Memory B cell (primary cell): Measurements from ENCODE around the gene MBD3.
A peak's percentile ranks its signal among the peaks of the same experiment; 100 is the strongest.

Experiments used
- ATAC-seq: fragments of 150-1000 bp; cut with Tn5 transposase; 2 replicates; pipeline ENCODE4 v1.10.0; 2021; ENCODE audit warnings: low read depth, mild to moderate bottlenecking, moderate library complexity
- DNase-seq, 2 donors: peaks; one replicate each; pipeline ENCODE4 v3.0.0; 2022; ENCODE audit warnings: low spot score in 2 of 2
- H3K27ac Mint-ChIP-seq: one replicate; pipeline ENCODE4 v1.8.0; 2022; ENCODE audit warnings: mild to moderate bottlenecking, moderate library complexity, mixed read lengths
- H3K27me3 Mint-ChIP-seq: one replicate; pipeline ENCODE4 v1.8.0; 2022; ENCODE audit warnings: mixed read lengths
- H3K36me3 Mint-ChIP-seq: one replicate; pipeline ENCODE4 v1.8.0; 2022; ENCODE audit warnings: mild to moderate bottlenecking, mixed read lengths
- H3K4me1 Mint-ChIP-seq: one replicate; pipeline ENCODE4 v1.8.0; 2022; ENCODE audit warnings: mixed read lengths
- H3K4me3 Mint-ChIP-seq: one replicate; pipeline ENCODE4 v1.8.0; 2022; ENCODE audit warnings: mild to moderate bottlenecking, moderate library complexity, mixed read lengths
- H3K9me3 Mint-ChIP-seq: one replicate; pipeline ENCODE4 v1.8.0; 2022; ENCODE audit warnings: mixed read lengths

MBD3 gene

GRCh38 chr19:1613146-1613545, 20.5 kb upstream of the MBD3 start:
- DNase-seq: no peak
- Mint-ChIP-seq H3K4me1 (peaks cover 24% of the 10 kb centered on the region), H3K4me3 (no peak overlapping the region), H3K36me3 (peaks cover 27% of the 10 kb centered on the region), H3K9me3 (no peaks in the 10 kb centered on the region), H3K27ac (no peak overlapping the region), H3K27me3 (no peaks in the 10 kb centered on the region)
- no peak for ATAC-seq

GRCh38 chr19:1612114-1613086, 19.7 kb upstream of the MBD3 start:
- DNase-seq (no peak), ATAC-seq (no peak)
- peaks cover 26% of the 10 kb centered on the region for H3K36me3 Mint-ChIP-seq
- H3K27me3 Mint-ChIP-seq: no peaks in the 10 kb centered on the region
- no peak overlapping the region for H3K27ac Mint-ChIP-seq
- H3K4me1 Mint-ChIP-seq: peaks cover 18% of the 10 kb centered on the region
- H3K9me3 Mint-ChIP-seq: no peaks in the 10 kb centered on the region
- no peak overlapping the region for H3K4me3 Mint-ChIP-seq

- Mint-ChIP-seq H3K9me3 (no peaks in the 10 kb centered on the region), H3K4me3 (no peak overlapping the region), H3K4me1 (peaks cover 9% of the 10 kb centered on the region), H3K27ac (no peak overlapping the region), H3K27me3 (no peaks in the 10 kb centered on the region), H3K36me3 (peaks cover 26% of the 10 kb centered on the region)
- ATAC-seq: no peak
- DNase-seq: no peak
Observed at GRCh38 chr19:1611353-1611752, 18.7 kb upstream of the MBD3 start.

GRCh38 chr19:1610579-1610978, 17.9 kb upstream of the MBD3 start:
- no peak overlapping the region for H3K27ac Mint-ChIP-seq
- peaks cover 22% of the 10 kb centered on the region for H3K36me3 Mint-ChIP-seq
- peaks cover 12% of the 10 kb centered on the region for H3K4me1 Mint-ChIP-seq
- no peak for DNase-seq
- ATAC-seq: no peak
- H3K27me3 Mint-ChIP-seq: no peaks in the 10 kb centered on the region
- no peak overlapping the region for H3K4me3 Mint-ChIP-seq
- H3K9me3 Mint-ChIP-seq: no peaks in the 10 kb centered on the region

- no peaks in the 10 kb centered on the region for H3K27me3 Mint-ChIP-seq
- peaks cover 20% of the 10 kb centered on the region for H3K36me3 Mint-ChIP-seq
- DNase-seq (no peak), ATAC-seq (no peak)
- no peak overlapping the region for H3K27ac Mint-ChIP-seq
- peaks cover 14% of the 10 kb centered on the region for H3K4me1 Mint-ChIP-seq
- H3K9me3 Mint-ChIP-seq: no peaks in the 10 kb centered on the region
- no peak overlapping the region for H3K4me3 Mint-ChIP-seq
Observed at GRCh38 chr19:1609680-1610474, 17.2 kb upstream of the MBD3 start.

GRCh38 chr19:1609103-1609396, 16.4 kb upstream of the MBD3 start:
- DNase-seq: no peak
- Mint-ChIP-seq H3K9me3 (no peaks in the 10 kb centered on the region), H3K4me3 (no peak overlapping the region), H3K4me1 (peaks cover 14% of the 10 kb centered on the region), H3K36me3 (peaks cover 12% of the 10 kb centered on the region), H3K27ac (no peak overlapping the region), H3K27me3 (no peaks in the 10 kb centered on the region)
- ATAC-seq: no peak

- H3K4me3 Mint-ChIP-seq: peak overlapping the region; percentile 61
- no peaks in the 10 kb centered on the region for H3K27me3 Mint-ChIP-seq
- peaks cover 9% of the 10 kb centered on the region for H3K36me3 Mint-ChIP-seq
- no peak overlapping the region for H3K27ac Mint-ChIP-seq
- peaks cover 14% of the 10 kb centered on the region for H3K4me1 Mint-ChIP-seq
- ATAC-seq: no peak
- DNase-seq: no peak
- H3K9me3 Mint-ChIP-seq: no peaks in the 10 kb centered on the region
Observed at GRCh38 chr19:1608359-1609102, 15.9 kb upstream of the MBD3 start.

GRCh38 chr19:1606138-1606651, 13.5 kb upstream of the MBD3 start:
- H3K27ac Mint-ChIP-seq: peak overlapping the region; percentile 95
- H3K4me3 Mint-ChIP-seq: peak overlapping the region; percentile 97
- DNase-seq: no peak
- H3K36me3 Mint-ChIP-seq: peaks cover 2% of the 10 kb centered on the region
- ATAC-seq: no peak
- H3K4me1 Mint-ChIP-seq: peaks cover 18% of the 10 kb centered on the region
- H3K9me3 Mint-ChIP-seq: no peaks in the 10 kb centered on the region
- no peaks in the 10 kb centered on the region for H3K27me3 Mint-ChIP-seq

GRCh38 chr19:1605236-1606137, 12.8 kb upstream of the MBD3 start, which contains the start of gene UQCR11:
UQCR11 (minus strand) TSS chr19:1605462; CDS start chr19:1605409, 53 bp downstream.
- peak; percentile 84 to 89 for DNase-seq
- Mint-ChIP-seq H3K27me3 (no peaks in the 10 kb centered on the region), H3K36me3 (peaks cover 2% of the 10 kb centered on the region), H3K27ac (peak within 1 kb of the TSS; percentile 95), H3K9me3 (no peaks in the 10 kb centered on the region), H3K4me3 (peak within 1 kb of the TSS; percentile 97), H3K4me1 (peaks cover 18% of the 10 kb centered on the region)
- peak; percentile 91 for ATAC-seq

- H3K36me3 Mint-ChIP-seq: peaks cover 8% of the 10 kb centered on the region
- no peaks in the 10 kb centered on the region for H3K9me3 Mint-ChIP-seq
- H3K4me1 Mint-ChIP-seq: peaks cover 15% of the 10 kb centered on the region
- ATAC-seq (no peak), DNase-seq (no peak)
- no peak overlapping the region for H3K27ac Mint-ChIP-seq
- no peaks in the 10 kb centered on the region for H3K27me3 Mint-ChIP-seq
- no peak overlapping the region for H3K4me3 Mint-ChIP-seq
Observed at GRCh38 chr19:1602091-1602707, 9.5 kb upstream of the MBD3 start.

- H3K27ac Mint-ChIP-seq: no peak overlapping the region
- ATAC-seq: no peak
Observed at GRCh38 chr19:1601613-1602064, 9.0 kb upstream of the MBD3 start.

GRCh38 chr19:1599460-1599846, 6.8 kb upstream of the MBD3 start:
- H3K27ac Mint-ChIP-seq: no peak overlapping the region
- no peak for DNase-seq
- no peaks in the 10 kb centered on the region for H3K27me3 Mint-ChIP-seq
- H3K9me3 Mint-ChIP-seq: no peaks in the 10 kb centered on the region
- ATAC-seq: no peak
- no peak overlapping the region for H3K4me3 Mint-ChIP-seq
- H3K36me3 Mint-ChIP-seq: peaks cover 10% of the 10 kb centered on the region
- H3K4me1 Mint-ChIP-seq: peaks cover 10% of the 10 kb centered on the region

More at GRCh38 chr19:1601613-1602064, 9.0 kb upstream of the MBD3 start:
- Mint-ChIP-seq H3K9me3 (no peaks in the 10 kb centered on the region), H3K4me3 (no peak overlapping the region), H3K36me3 (peaks cover 9% of the 10 kb centered on the region), H3K27me3 (no peaks in the 10 kb centered on the region), H3K4me1 (peaks cover 16% of the 10 kb centered on the region)
- no peak for DNase-seq
